ENCODE measurements around the gene TNFRSF13B.

Gene TNFRSF13B

GRCh38 chr17:16935241-16935663 lies 36.7 kb downstream of the TNFRSF13B start:
- H4K20me1 ChIP-seq (ENCODE audit: insufficient read depth, low read length), result peaks cover 27% of the 10 kb centered on the region
- no peak overlapping the region for H3K9ac ChIP-seq (ENCODE audit: low read length)
- peaks cover 20% of the 10 kb centered on the region for H3K36me3 ChIP-seq (replicated peaks; ENCODE audit: low read depth, low read length)
- TF ChIP-seq EZH2phosphoT487 (IDR thresholded peaks at IDR 0.05; ENCODE audit: low read depth) (no peak), CTCF (IDR thresholded peaks at IDR 0.05; ENCODE audit: low read depth, low read length) (no peak)
- H3K79me2 ChIP-seq (ENCODE audit: low read length), result peaks cover 9% of the 10 kb centered on the region; the same call in 1 of the 2 replicates
- H3K9me3 ChIP-seq (ENCODE audit: insufficient read depth, low read length), result no peaks in the 10 kb centered on the region
- peaks cover 10% of the 10 kb centered on the region for H3K4me1 ChIP-seq (ENCODE audit: low read length)
- H3K4me2 ChIP-seq (ENCODE audit: low read length), result no peak overlapping the region
- H2AFZ ChIP-seq (ENCODE audit: low read depth, low read length), result no peak overlapping the region
- no peaks in the 10 kb centered on the region for H3K27me3 ChIP-seq (ENCODE audit: low read depth, low read length)
- H3K4me3 ChIP-seq (ENCODE audit: low read length), result no peak overlapping the region
- peak overlapping the region; percentile 42 for H3K27ac ChIP-seq (ENCODE audit: low read length)

GRCh38 chr17:16934836-16935235 lies 37.1 kb downstream of the TNFRSF13B start:
- Histone ChIP-seq H3K4me2 (ENCODE audit: low read length) (no peak overlapping the region), H4K20me1 (ENCODE audit: insufficient read depth, low read length) (peaks cover 23% of the 10 kb centered on the region), H3K4me1 (ENCODE audit: low read length) (peaks cover 10% of the 10 kb centered on the region), H3K9ac (ENCODE audit: low read length) (no peak overlapping the region), H2AFZ (ENCODE audit: low read depth, low read length) (no peak overlapping the region), H3K36me3 (replicated peaks; ENCODE audit: low read depth, low read length) (peaks cover 17% of the 10 kb centered on the region), H3K27ac (ENCODE audit: low read length) (peak overlapping the region; percentile 42), H3K27me3 (ENCODE audit: low read depth, low read length) (no peaks in the 10 kb centered on the region), H3K79me2 (ENCODE audit: low read length) (peaks cover 9% of the 10 kb centered on the region; the same call in 1 of the 2 replicates), H3K9me3 (ENCODE audit: insufficient read depth, low read length) (no peaks in the 10 kb centered on the region), H3K4me3 (ENCODE audit: low read length) (no peak overlapping the region)
- TF ChIP-seq EZH2phosphoT487 (IDR thresholded peaks at IDR 0.05; ENCODE audit: low read depth) (no peak), CTCF (IDR thresholded peaks at IDR 0.05; ENCODE audit: low read depth, low read length) (no peak)

GRCh38 chr17:16934133-16934795 lies 37.7 kb downstream of the TNFRSF13B start:
- no peak overlapping the region for H3K9ac ChIP-seq (ENCODE audit: low read length)
- H3K4me3 ChIP-seq (ENCODE audit: low read length), result no peak overlapping the region
- H3K9me3 ChIP-seq (ENCODE audit: insufficient read depth, low read length), result no peaks in the 10 kb centered on the region
- TF ChIP-seq CTCF (IDR thresholded peaks at IDR 0.05; ENCODE audit: low read depth, low read length), result no peak
- H3K36me3 ChIP-seq (replicated peaks; ENCODE audit: low read depth, low read length), result peaks cover 12% of the 10 kb centered on the region
- H3K27ac ChIP-seq (ENCODE audit: low read length), result 0 out of 2 replicates have a peak overlapping the region, but pooled peaks have one; percentile 42
- H3K4me2 ChIP-seq (ENCODE audit: low read length), result no peak overlapping the region
- no peak overlapping the region for H2AFZ ChIP-seq (ENCODE audit: low read depth, low read length)
- peaks cover 17% of the 10 kb centered on the region for H4K20me1 ChIP-seq (ENCODE audit: insufficient read depth, low read length)
- peaks cover 6% of the 10 kb centered on the region; the same call in 1 of the 2 replicates for H3K79me2 ChIP-seq (ENCODE audit: low read length)
- H3K4me1 ChIP-seq (ENCODE audit: low read length), result peaks cover 10% of the 10 kb centered on the region
- H3K27me3 ChIP-seq (ENCODE audit: low read depth, low read length), result no peaks in the 10 kb centered on the region

- Histone ChIP-seq H3K4me1 (ENCODE audit: low read length) (peaks cover 10% of the 10 kb centered on the region), H2AFZ (ENCODE audit: low read depth, low read length) (no peak overlapping the region), H3K36me3 (replicated peaks; ENCODE audit: low read depth, low read length) (peaks cover 10% of the 10 kb centered on the region), H3K4me2 (ENCODE audit: low read length) (no peak overlapping the region), H3K79me2 (ENCODE audit: low read length) (peaks cover 1% of the 10 kb centered on the region; the same call in 1 of the 2 replicates), H3K9ac (ENCODE audit: low read length) (no peak overlapping the region), H3K27me3 (ENCODE audit: low read depth, low read length) (no peaks in the 10 kb centered on the region), H3K9me3 (ENCODE audit: insufficient read depth, low read length) (no peaks in the 10 kb centered on the region), H3K27ac (ENCODE audit: low read length) (no peak overlapping the region), H3K4me3 (ENCODE audit: low read length) (no peak overlapping the region), H4K20me1 (ENCODE audit: insufficient read depth, low read length) (peaks cover 9% of the 10 kb centered on the region)
- TF ChIP-seq EZH2phosphoT487 (IDR thresholded peaks at IDR 0.05; ENCODE audit: low read depth) (no peak), CTCF (IDR thresholded peaks at IDR 0.05; ENCODE audit: low read depth, low read length) (no peak)
Observed at GRCh38 chr17:16933317-16934132, 38.4 kb downstream of the TNFRSF13B start.

All from OCI-LY3 (cell line).